Activated CD4-positive, CD25-positive, alpha-beta regulatory T cell treated with anti-CD3 and anti-CD28 coated beads, Interleukin-2, amount 50 U/mL, for 16 hours (primary cell): ENCODE results near the gene THOC6.
"Not testable (repeated sequence)": the region's sequence is repeated elsewhere in the genome, so short reads cannot be mapped to it uniquely, and the experiment has no call there.

Source experiments
- DNase-seq: peaks from one replicate; pipeline ENCODE4 v3.0.0-alpha.2; 2020; ENCODE audit warnings: low read depth, low spot score

THOC6 gene

GRCh38 chr16:3030222-3031212 is 6.7 kb downstream of the THOC6 start:
- DNase-seq, result no peak

GRCh38 chr16:3032624-3033023 is 8.8 kb downstream of the THOC6 start:
- DNase-seq, result no peak

DNA sequence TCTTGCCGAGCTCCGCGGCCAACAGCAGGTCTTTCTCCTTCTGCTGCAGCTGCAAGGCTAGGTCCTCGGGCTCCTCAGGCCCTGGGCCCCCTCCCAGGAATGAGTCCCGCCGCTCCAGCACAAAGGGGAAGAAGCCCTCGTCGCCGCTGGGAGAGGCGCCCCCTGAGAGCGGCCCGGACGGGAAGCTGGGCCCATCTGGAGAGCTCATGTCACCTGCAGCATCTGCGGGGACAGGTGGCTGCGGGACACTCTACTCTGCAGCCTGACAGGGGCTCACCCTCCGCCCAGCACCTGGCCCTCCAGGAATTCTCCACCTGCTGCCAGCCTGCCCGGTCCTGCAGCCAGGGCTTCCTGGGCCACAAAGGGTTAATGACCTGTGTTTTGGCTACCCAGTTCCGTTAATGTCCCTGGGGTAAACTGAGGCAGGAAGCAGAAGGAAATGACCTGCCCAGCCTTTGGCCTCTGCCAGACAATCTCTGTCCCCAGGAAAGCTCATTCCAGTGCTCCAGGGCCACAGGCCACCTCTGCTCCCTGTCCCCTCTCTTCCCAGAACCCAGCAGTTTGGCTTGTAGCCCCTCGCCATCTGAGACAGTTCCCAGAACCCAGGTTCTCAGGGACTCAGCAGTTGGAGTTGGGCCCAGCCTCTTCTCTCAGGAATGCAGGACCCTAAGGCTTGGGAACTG is 11.6 kb downstream of the THOC6 start:
- no peak for DNase-seq

DNA sequence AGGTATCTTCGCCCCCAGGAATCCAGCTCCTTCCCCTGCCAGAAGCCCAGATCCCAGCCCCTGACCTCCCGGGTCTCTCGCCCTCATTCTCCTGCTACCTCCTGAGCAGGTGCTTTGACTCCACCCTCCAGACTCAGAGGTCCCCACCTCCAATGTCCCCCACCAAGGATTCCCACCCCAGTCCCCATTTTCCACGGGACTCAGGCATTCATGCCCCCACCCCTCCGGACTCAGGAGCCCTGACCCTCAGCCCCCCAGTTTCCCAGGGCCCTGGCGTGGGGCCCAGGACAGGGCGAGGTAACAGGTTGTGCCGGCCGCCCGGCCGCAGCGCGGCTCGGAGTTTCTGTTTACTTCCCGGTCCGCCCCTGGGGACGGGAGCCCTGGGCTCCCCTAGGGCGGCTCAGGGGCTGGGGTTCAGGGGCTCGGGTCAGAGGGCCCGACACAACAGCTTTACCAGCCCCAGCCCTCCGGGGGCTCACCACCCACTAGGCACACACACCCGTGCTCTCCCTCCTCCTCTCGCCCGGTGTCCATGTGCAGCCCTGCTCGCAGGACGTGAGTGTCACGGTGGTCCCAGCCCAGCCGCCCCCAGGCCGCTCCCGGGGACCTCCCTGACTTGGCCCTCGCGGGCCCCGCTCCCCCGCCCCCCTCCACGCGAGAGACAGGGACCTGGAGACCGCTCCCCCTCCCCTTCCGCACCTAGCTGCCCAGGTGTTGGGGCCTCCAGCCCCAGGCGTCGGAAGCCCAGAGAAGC is 12.3 kb downstream of the THOC6 start:
- DNase-seq, result no peak

DNA sequence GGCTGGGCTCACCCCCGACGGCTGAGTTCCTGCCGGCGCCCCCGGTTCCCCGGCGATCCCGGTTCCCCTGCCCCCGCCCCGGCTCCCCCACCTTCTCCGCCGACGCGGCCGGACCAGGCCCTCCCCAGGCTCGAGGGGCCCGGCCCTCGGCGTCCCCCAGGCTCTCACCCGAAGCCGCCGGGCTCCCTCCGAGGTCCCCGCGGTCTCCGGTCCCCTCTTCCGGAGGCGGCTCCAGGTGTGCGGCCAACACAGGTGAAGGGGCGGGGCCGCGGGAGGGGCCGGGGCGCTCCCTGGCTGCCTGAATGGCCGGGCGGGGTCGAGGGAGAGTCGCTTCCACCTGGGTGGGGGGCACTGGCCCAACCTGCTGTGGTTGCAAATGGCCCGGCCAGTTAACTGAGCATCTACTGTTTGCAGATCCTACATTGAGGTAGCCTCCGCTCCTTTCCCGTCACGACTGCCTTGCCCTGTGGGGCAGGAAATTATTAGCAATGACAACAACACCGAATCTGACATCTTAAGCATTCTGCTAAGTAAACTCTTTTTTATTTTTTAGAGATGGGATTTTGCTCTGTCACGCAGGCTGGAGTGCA is 13.0 kb downstream of the THOC6 start, which contains the start of gene BICDL2:
Gene BICDL2, minus strand, starts transcription at position 219 of the 590 bp plus-strand sequence. CDS start 1,448 bp downstream, outside the sequence.
- DNase-seq, result no peak

- DNase-seq, result no peak
Measured at GRCh38 chr16:3038256-3038655, 14.4 kb downstream of the THOC6 start.

- no peak for DNase-seq
Measured at GRCh38 chr16:3038896-3039295, 15.1 kb downstream of the THOC6 start.

DNA sequence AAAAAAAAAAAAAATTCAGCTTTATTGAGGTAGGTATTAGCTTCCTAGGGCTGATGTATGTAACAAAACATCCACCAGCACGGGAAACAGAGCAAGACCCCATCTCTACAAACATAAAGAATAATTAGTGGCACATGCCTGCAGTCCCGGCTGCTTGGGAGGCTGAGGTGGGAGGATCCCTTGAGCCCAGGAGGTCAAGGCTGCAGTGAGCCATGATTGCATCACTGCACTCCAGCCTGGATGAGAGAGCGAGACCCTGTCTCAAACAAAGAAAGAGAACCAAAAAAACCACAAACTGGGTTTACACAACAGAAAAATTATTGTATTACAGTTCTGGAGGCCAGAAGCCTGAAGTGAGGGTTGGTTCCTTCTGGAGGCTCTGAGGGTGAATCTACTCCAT is 18.5 kb downstream of the THOC6 start:
- DNase-seq, result no peak

- DNase-seq, result no peak
Measured at GRCh38 chr16:3044708-3045107, 20.9 kb downstream of the THOC6 start.

DNA sequence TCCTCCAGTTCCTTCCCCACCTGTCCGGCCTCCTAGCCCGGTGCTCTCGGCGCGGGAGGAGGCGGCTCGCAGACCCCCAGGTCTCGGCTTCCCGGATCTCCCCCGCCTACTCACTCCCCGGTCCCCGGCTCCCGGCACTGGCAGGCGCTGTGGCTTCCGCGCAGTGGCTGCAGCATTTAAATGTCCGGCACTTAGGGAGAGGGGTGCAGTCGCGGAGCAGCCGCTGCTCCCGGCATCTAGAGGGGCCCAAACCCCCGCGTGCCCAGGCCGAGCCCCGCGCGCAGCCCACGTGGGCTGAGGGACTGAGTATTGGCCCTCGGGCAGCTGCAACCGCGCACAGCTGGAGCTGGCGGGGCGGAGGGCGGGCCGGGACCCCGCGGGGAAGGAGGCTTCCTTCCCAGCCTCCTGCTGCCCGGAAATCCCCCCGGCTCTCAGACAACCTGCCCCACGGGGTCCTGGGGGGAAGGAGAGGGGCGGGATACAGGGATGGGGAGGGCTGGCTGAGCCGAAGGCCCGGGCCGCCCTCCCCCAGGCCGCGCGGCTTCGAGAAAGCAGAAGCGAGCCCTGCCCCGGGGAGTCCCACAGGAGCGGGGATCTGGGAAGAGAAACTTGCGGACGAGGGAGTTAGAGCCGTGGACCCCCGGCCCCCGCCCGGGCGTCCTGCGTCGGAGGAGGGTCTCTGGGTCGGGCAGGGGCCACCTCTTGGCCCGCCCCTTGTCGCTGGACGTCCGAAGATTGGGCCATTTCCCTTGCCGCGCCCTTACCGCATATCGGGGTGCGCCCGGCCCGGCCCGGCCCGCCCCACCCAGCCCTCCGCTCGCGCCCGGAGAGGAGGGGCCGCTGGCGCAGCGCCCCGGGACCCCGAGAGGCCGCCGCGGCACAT is 22.2 kb downstream of the THOC6 start, which contains the start of gene MMP25:
Gene MMP25, plus strand, starts transcription at position 804 of the 883 bp plus-strand sequence. CDS start 357 bp downstream, outside the sequence.
- DNase-seq, result no peak

GRCh38 chr16:3046641-3047386 is 23.0 kb downstream of the THOC6 start:
- DNase-seq, result no peak

DNA sequence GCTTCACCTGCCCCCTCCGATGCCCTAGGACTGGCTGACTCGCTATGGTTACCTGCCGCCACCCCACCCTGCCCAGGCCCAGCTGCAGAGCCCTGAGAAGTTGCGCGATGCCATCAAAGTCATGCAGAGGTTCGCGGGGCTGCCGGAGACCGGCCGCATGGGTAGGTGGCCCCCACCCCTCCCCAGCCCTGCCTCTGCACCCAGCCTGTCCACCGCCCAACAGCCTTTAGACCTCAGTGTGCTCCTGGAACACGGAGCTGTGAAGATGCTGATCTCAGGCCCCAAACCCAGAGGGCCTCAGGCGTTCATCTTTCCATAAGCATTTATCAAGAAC is 23.5 kb downstream of the THOC6 start:
- no peak for DNase-seq

- DNase-seq, result no peak
Measured at GRCh38 chr16:3049921-3050481, 26.2 kb downstream of the THOC6 start.

DNA sequence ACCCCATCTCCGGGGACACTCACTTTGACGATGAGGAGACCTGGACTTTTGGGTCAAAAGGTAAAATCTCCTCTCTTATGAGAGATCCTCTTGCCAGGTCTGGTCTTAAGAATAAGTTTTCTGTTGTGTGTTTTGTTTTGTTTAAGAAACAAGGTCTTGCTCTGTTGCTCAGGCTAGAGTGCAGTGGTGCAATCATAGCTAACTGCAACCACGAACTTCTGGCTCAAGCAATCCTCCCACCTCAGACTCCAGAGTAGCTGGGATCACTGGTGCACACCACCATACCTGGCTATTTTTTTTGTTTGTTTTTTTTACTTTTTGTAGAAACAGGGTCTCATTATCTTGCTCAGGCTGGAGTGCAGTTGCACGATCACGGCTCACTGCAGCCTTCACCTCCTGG is 26.7 kb downstream of the THOC6 start:
- no peak for DNase-seq

DNA sequence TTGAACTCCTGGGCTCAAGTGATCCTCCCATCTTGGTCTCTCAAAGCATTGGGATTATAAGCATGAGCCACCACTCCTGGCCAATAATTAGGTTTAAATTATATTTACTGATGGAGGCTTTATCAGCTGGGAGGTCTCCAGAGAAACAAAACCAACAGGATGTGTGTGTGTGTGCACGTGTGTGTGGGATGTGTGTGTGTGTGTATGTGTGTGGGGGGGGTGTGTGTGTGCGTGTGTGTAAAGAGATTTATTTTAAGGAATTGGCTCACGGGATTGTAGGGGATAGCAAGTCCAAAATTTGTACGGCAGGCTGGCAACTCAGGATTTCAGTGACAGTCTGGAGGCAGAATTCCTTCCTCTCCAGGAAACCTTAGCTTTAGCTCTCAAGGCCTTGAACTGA is 27.2 kb downstream of the THOC6 start:
- no peak for DNase-seq

DNA sequence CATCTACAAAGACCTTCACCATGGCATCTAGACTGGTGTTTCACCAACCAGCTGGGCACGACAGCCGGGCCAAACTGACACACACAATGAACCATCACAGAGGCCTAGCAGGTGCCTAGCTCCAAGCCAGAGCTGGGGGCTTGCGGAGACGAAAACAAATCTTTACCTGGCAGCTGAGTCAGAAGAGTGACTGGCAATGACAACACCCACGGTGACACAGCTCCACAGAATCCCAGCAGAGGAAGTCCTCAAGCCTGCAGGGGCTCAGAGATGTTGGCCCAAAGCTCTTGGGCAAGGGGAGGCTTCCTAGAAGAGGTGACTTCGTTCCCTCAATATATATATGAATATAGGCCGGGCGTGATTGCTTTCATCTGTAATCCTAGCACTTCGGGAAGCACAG is 27.7 kb downstream of the THOC6 start:
- no peak for DNase-seq

DNA sequence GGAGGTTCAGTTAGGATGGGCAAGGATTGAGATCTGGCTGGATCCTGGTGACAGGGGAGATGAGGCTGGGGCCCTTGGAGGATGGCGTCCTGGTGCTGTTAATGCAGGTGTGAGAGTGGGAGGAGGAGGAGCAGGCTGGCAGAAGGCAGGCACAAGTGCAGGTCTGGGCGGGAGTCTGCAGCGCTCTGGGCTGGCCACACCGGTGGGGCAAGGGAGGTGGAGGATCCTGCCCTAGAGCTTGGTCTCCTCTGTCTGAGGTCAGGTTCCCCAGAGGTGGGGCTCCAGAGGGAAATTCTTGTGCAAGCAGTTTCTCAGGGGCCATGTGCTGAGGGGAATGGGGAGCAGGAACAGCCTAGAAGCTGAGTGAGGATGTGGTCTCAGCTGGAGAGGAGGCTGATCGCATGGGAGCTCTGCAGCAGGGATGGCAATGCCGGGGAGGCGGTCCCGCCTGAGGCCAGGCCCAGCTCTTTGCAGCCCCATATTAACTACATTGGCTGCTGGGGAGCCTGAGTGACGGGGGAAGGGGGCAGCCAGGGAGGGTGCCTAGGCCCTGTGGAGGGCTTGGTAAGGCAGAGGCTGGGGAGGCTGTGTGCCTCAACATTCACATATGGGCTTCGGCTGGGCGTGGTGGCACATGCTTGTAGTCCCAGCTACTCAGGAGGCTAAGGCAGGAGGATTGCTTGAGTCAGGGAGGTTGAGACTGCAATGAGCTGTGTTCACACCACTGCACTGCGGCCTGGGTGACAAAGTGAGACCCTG is 28.9 kb downstream of the THOC6 start:
- DNase-seq, result not testable (repeated sequence)

GRCh38 chr16:3053330-3053710 is 29.5 kb downstream of the THOC6 start:
- DNase-seq, result not testable (repeated sequence)
